ENCODE results near the gene DNM2. TPM values are rescaled to one million over a fixed set of nuclear protein-coding genes. Genes with fewer than 3 reads are reported as not detected.

The DNM2 gene
- total RNA-seq, 1 experiment from 2014 or later = 362 TPM

- no peak for DNase-seq (ENCODE audit: low read depth)
- in situ Hi-C loops (cut with HindIII; ENCODE audit: low pct_unique_long_range_greater_than_20kb, low sequenced_read_pairs) = no loop called here
These were observed 45.5 kb downstream of the DNM2 start for GRCh38 chr19:10763411-10763810.

GRCh38 chr19:10763828-10764339, 46.0 kb downstream of the DNM2 start:
- in situ Hi-C loops (cut with HindIII; ENCODE audit: low pct_unique_long_range_greater_than_20kb, low sequenced_read_pairs) = no loop called here
- no peak for DNase-seq (ENCODE audit: low read depth)

- in situ Hi-C loops (cut with HindIII; ENCODE audit: low pct_unique_long_range_greater_than_20kb, low sequenced_read_pairs) = no loop called here
- peak; percentile 99 for DNase-seq (ENCODE audit: low read depth)
These were observed 46.5 kb downstream of the DNM2 start for GRCh38 chr19:10764340-10764894.

GRCh38 chr19:10766049-10766623, 48.3 kb downstream of the DNM2 start:
- DNase-seq (ENCODE audit: low read depth) = no peak
- in situ Hi-C loops (cut with HindIII; ENCODE audit: low pct_unique_long_range_greater_than_20kb, low sequenced_read_pairs) = no loop called here

GRCh38 chr19:10766671-10767201, 48.9 kb downstream of the DNM2 start:
- peak; percentile 65 for DNase-seq (ENCODE audit: low read depth)
- in situ Hi-C loops (cut with HindIII; ENCODE audit: low pct_unique_long_range_greater_than_20kb, low sequenced_read_pairs) = no loop called here

GRCh38 chr19:10767726-10768125, 49.8 kb downstream of the DNM2 start:
- no peak for DNase-seq (ENCODE audit: low read depth)
- in situ Hi-C loops (cut with HindIII; ENCODE audit: low pct_unique_long_range_greater_than_20kb, low sequenced_read_pairs) = no loop called here

GRCh38 chr19:10768369-10768768, 50.5 kb downstream of the DNM2 start:
- DNase-seq (ENCODE audit: low read depth) = no peak
- in situ Hi-C loops (cut with HindIII; ENCODE audit: low pct_unique_long_range_greater_than_20kb, low sequenced_read_pairs) = no loop called here

GRCh38 chr19:10768936-10769335, 51.1 kb downstream of the DNM2 start:
- peak; percentile 28 for DNase-seq (ENCODE audit: low read depth)
- in situ Hi-C loops (cut with HindIII; ENCODE audit: low pct_unique_long_range_greater_than_20kb, low sequenced_read_pairs) = no loop called here

- peak; percentile 96 for DNase-seq (ENCODE audit: low read depth)
These were observed 51.9 kb downstream of the DNM2 start for GRCh38 chr19:10769533-10770491.

GRCh38 chr19:10773969-10774368, 56.1 kb downstream of the DNM2 start:
- in situ Hi-C loops (cut with HindIII; ENCODE audit: low pct_unique_long_range_greater_than_20kb, low sequenced_read_pairs) = no loop called here
- no peak for DNase-seq (ENCODE audit: low read depth)

More at GRCh38 chr19:10769533-10770491, 51.9 kb downstream of the DNM2 start:
- in situ Hi-C loops (cut with HindIII; ENCODE audit: low pct_unique_long_range_greater_than_20kb, low sequenced_read_pairs) = no loop called here

GRCh38 chr19:10774893-10775292, 57.0 kb downstream of the DNM2 start:
- DNase-seq (ENCODE audit: low read depth) = peak; percentile 47
- in situ Hi-C loops (cut with HindIII; ENCODE audit: low pct_unique_long_range_greater_than_20kb, low sequenced_read_pairs) = no loop called here

GRCh38 chr19:10776900-10777650, 59.2 kb downstream of the DNM2 start:
- in situ Hi-C loops (cut with HindIII; ENCODE audit: low pct_unique_long_range_greater_than_20kb, low sequenced_read_pairs) = no loop called here
- DNase-seq (ENCODE audit: low read depth) = no peak

GRCh38 chr19:10780368-10780767, 62.5 kb downstream of the DNM2 start:
- in situ Hi-C loops (cut with HindIII; ENCODE audit: low pct_unique_long_range_greater_than_20kb, low sequenced_read_pairs) = no loop called here
- DNase-seq (ENCODE audit: low read depth) = no peak

GRCh38 chr19:10782795-10783194, 64.9 kb downstream of the DNM2 start:
- no peak for DNase-seq (ENCODE audit: low read depth)
- in situ Hi-C loops (cut with HindIII; ENCODE audit: low pct_unique_long_range_greater_than_20kb, low sequenced_read_pairs) = no loop called here

- in situ Hi-C loops (cut with HindIII; ENCODE audit: low pct_unique_long_range_greater_than_20kb, low sequenced_read_pairs) = no loop called here
- DNase-seq (ENCODE audit: low read depth) = no peak
These were observed 66.4 kb downstream of the DNM2 start for GRCh38 chr19:10784257-10784656.

- no peak for DNase-seq (ENCODE audit: low read depth)
- in situ Hi-C loops (cut with HindIII; ENCODE audit: low pct_unique_long_range_greater_than_20kb, low sequenced_read_pairs) = no loop called here
These were observed 70.3 kb downstream of the DNM2 start for GRCh38 chr19:10788146-10788545.

GRCh38 chr19:10789866-10790265, 72.0 kb downstream of the DNM2 start:
- DNase-seq (ENCODE audit: low read depth) = no peak
- in situ Hi-C loops (cut with HindIII; ENCODE audit: low pct_unique_long_range_greater_than_20kb, low sequenced_read_pairs) = no loop called here

GRCh38 chr19:10796653-10797052, 78.8 kb downstream of the DNM2 start:
- no peak for DNase-seq (ENCODE audit: low read depth)
- in situ Hi-C loops (cut with HindIII; ENCODE audit: low pct_unique_long_range_greater_than_20kb, low sequenced_read_pairs) = no loop called here

Data from Caki2 (cell line).